Measurements from ENCODE around the gene TDP2.

DNA sequence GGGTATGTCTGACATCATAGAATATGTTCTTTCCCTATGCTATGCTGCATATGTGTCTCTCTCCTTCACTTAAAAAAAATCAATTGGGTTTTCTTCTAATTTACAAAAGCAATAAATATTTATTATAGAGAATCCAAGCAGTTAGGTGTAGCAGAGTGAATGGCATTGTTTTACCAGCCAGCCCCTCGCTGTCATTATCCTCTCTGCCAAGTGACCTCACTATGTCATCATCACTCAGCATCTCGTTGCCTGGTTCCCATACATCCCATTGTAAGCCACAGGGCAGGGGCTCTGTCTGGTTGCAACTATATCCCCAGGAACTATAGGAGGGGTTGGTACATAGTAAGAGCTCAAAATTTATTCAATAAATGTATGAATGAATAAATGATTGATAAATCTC lies 52.1 kb downstream of the TDP2 start:
- no peak for TF ChIP-seq ZNF274 (IDR thresholded peaks at IDR 0.05; ENCODE audit: low read depth, low read length)
- TF ChIP-seq POLR2AphosphoS5 (IDR thresholded peaks at IDR 0.05; ENCODE audit: low read depth, low read length): no peak
- TF ChIP-seq RAD21 (IDR thresholded peaks at IDR 0.05; ENCODE audit: low read depth): no peak
- TF ChIP-seq, protein P1, sequence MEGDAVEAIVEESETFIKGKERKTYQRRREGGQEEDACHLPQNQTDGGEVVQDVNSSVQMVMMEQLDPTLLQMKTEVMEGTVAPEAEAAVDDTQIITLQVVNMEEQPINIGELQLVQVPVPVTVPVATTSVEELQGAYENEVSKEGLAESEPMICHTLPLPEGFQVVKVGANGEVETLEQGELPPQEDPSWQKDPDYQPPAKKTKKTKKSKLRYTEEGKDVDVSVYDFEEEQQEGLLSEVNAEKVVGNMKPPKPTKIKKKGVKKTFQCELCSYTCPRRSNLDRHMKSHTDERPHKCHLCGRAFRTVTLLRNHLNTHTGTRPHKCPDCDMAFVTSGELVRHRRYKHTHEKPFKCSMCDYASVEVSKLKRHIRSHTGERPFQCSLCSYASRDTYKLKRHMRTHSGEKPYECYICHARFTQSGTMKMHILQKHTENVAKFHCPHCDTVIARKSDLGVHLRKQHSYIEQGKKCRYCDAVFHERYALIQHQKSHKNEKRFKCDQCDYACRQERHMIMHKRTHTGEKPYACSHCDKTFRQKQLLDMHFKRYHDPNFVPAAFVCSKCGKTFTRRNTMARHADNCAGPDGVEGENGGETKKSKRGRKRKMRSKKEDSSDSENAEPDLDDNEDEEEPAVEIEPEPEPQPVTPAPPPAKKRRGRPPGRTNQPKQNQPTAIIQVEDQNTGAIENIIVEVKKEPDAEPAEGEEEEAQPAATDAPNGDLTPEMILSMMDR (IDR thresholded peaks at IDR 0.05 in 2 of 3, conservative IDR thresholded peaks at IDR 0.05 in 1 of 3; ENCODE audit: borderline replicate concordance in 1 of 3, insufficient read depth in 1 of 3, low read depth in 2 of 3, low read length in 2 of 3): no peak
- no peak for TF ChIP-seq EZH2 (IDR thresholded peaks at IDR 0.05)
- TF ChIP-seq, protein P2, sequence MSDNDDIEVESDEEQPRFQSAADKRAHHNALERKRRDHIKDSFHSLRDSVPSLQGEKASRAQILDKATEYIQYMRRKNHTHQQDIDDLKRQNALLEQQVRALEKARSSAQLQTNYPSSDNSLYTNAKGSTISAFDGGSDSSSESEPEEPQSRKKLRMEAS (IDR thresholded peaks at IDR 0.05): no peak
- TF ChIP-seq EZH2phosphoT487 (IDR thresholded peaks at IDR 0.05; ENCODE audit: borderline replicate concordance): no peak

Data from HCT116 (cell line).